Mesenchymal stem cell (in vitro differentiated cells and primary cell): Measurements from ENCODE around the gene CACNA2D2.

Experiments used
- DNase-seq: peaks from one replicate; pipeline ENCODE4 v3.0.0-alpha.2; 2013
- H2AFZ ChIP-seq: one replicate; pipeline ENCODE4 v1.6.1; 2013; ENCODE audit warnings: low read depth, mild to moderate bottlenecking, control low read depth, inconsistent platforms, low read length, moderate library complexity
- H2AK5ac ChIP-seq: 2 replicates; pipeline ENCODE4 v1.6.1; 2013; ENCODE audit warnings: low read length, moderate library complexity, mild to moderate bottlenecking, inconsistent platforms; ENCODE audit not compliant: severe bottlenecking
- H2BK120ac ChIP-seq: one replicate; pipeline ENCODE4 v1.6.1; 2013; ENCODE audit warnings: low read depth, mild to moderate bottlenecking, inconsistent platforms, low read length, moderate library complexity
- H2BK12ac ChIP-seq, 2 experiments: one replicate each; pipeline ENCODE4 v1.6.1; 2013; ENCODE audit warnings: inconsistent platforms in 2 of 2, low read length in 2 of 2, mild to moderate bottlenecking in 2 of 2, moderate library complexity in 2 of 2, control low read depth in 1 of 2
- H2BK15ac ChIP-seq: one replicate; pipeline ENCODE4 v1.6.1; 2013; ENCODE audit warnings: mild to moderate bottlenecking, low read depth, inconsistent platforms; ENCODE audit not compliant: poor library complexity, severe bottlenecking
- H2BK5ac ChIP-seq: 2 replicates; pipeline ENCODE4 v1.6.1; 2013; ENCODE audit warnings: low read depth, mild to moderate bottlenecking, low read length, control low read depth, inconsistent platforms; ENCODE audit not compliant: poor library complexity, severe bottlenecking
- H3K14ac ChIP-seq, 2 experiments: one replicate each; pipeline ENCODE4 v1.6.1; 2013; ENCODE audit warnings: inconsistent platforms in 2 of 2, low read length in 2 of 2, control low read depth in 1 of 2, mild to moderate bottlenecking in 1 of 2, moderate library complexity in 1 of 2
- H3K18ac ChIP-seq, 2 experiments: one replicate each; pipeline ENCODE4 v1.6.1; 2013; ENCODE audit warnings: inconsistent platforms in 2 of 2, low read length in 2 of 2, control low read depth in 1 of 2, low read depth in 1 of 2, mild to moderate bottlenecking in 1 of 2
- H3K23ac ChIP-seq, 2 experiments: one replicate each; pipeline ENCODE4 v1.6.1; 2013; ENCODE audit warnings: inconsistent platforms in 2 of 2, low read length in 2 of 2, mild to moderate bottlenecking in 2 of 2, moderate library complexity in 2 of 2, control low read depth in 1 of 2
- H3K27ac ChIP-seq: 2 replicates; pipeline ENCODE4 v1.5.1; 2013; ENCODE audit warnings: mild to moderate bottlenecking, moderate library complexity, low read length, control low read depth, inconsistent platforms; ENCODE audit not compliant: poor library complexity, severe bottlenecking
- H3K27me3 ChIP-seq, 2 experiments: 2 replicates each; pipeline versions ENCODE4 v1.6.1 to v1.7.0; 2013; ENCODE audit warnings: low read length in 2 of 2, mild to moderate bottlenecking in 2 of 2, moderate library complexity in 2 of 2, control low read depth in 1 of 2, inconsistent platforms in 1 of 2; ENCODE audit not compliant: control insufficient read depth in 1 of 2, insufficient read depth in 1 of 2
- H3K36me3 ChIP-seq, 2 experiments: 2 replicates each; pipeline versions ENCODE4 v1.6.1 to v1.7.0; 2013; ENCODE audit warnings: low read length in 2 of 2, control low read depth in 1 of 2, inconsistent platforms in 1 of 2, low read depth in 1 of 2, mild to moderate bottlenecking in 1 of 2; ENCODE audit not compliant: insufficient read depth in 2 of 2, control insufficient read depth in 1 of 2
- H3K4ac ChIP-seq, 2 experiments: one replicate each; pipeline ENCODE4 v1.6.1; 2013; ENCODE audit warnings: inconsistent platforms in 2 of 2, low read length in 2 of 2, mild to moderate bottlenecking in 2 of 2, moderate library complexity in 2 of 2, control low read depth in 1 of 2, low read depth in 1 of 2
- H3K4me1 ChIP-seq: 2 replicates; pipeline ENCODE4 v1.6.1; 2013; ENCODE audit warnings: low read depth, low read length, control low read depth; ENCODE audit not compliant: control insufficient read depth, insufficient read depth
- H3K4me2 ChIP-seq: 2 replicates; pipeline ENCODE4 v1.6.1; 2013; ENCODE audit warnings: low read length, mild to moderate bottlenecking, inconsistent platforms; ENCODE audit not compliant: poor library complexity, severe bottlenecking
- H3K4me3 ChIP-seq, 2 experiments: 2 replicates each; pipeline versions ENCODE4 v1.5.1 to v1.7.0; 2013; ENCODE audit warnings: low read length in 2 of 2, mild to moderate bottlenecking in 2 of 2, control low read depth in 1 of 2, low read depth in 1 of 2; ENCODE audit not compliant: insufficient read depth in 1 of 2
- H3K79me1 ChIP-seq: replicated peaks from 2 replicates; pipeline ENCODE4 v1.6.1; 2013; ENCODE audit warnings: mild to moderate bottlenecking, control low read depth, low read length, inconsistent platforms; ENCODE audit not compliant: poor library complexity, severe bottlenecking
- H3K9ac ChIP-seq: 2 replicates; pipeline ENCODE4 v1.7.0; 2013; ENCODE audit warnings: mild to moderate bottlenecking, low read length, moderate library complexity
- H3K9me3 ChIP-seq: 2 replicates; pipeline ENCODE4 v1.7.0; 2013; ENCODE audit warnings: mild to moderate bottlenecking, low read length; ENCODE audit not compliant: control insufficient read depth
- H4K8ac ChIP-seq: one replicate; pipeline ENCODE4 v1.6.1; 2013; ENCODE audit warnings: inconsistent platforms, mild to moderate bottlenecking, low read length, moderate library complexity
- H4K91ac ChIP-seq: one replicate; pipeline ENCODE4 v1.6.1; 2013; ENCODE audit warnings: mild to moderate bottlenecking, low read length, inconsistent platforms
- WGBS: methylation state at CpG from one replicate; pipeline ENCODE4 v1.1.7; 2013; ENCODE audit warnings: mixed read lengths; 5-methylcytosine and 5-hydroxymethylcytosine counted together

The CACNA2D2 gene

GRCh38 chr3:50509715-50510114, 6.3 kb upstream of the CACNA2D2 start:
- DNase-seq, result no peak
- Histone ChIP-seq H2BK5ac (no peak overlapping the region), H2AFZ (no peak overlapping the region), H4K91ac (no peak overlapping the region), H2BK15ac (no peak overlapping the region), H3K18ac (no peak overlapping the region), H2AK5ac (no peak overlapping the region), H2BK12ac (no peak overlapping the region), H3K79me1 (no peaks in the 10 kb centered on the region), H3K9me3 (no peaks in the 10 kb centered on the region), H3K23ac (no peak overlapping the region), H3K4me2 (no peak overlapping the region), H2BK120ac (no peak overlapping the region), H3K9ac (no peak overlapping the region), H3K4me1 (no peaks in the 10 kb centered on the region), H3K4me3 (no peak overlapping the region), H3K36me3 (no peaks in the 10 kb centered on the region), H4K8ac (no peak overlapping the region), H3K27me3 (peaks cover 89 to 91% of the 10 kb centered on the region in 2 experiments), H3K27ac (no peak overlapping the region), H3K4ac (no peak overlapping the region), H3K14ac (no peak overlapping the region)
- 48% methylated on average over 5 of the region's 5 CpGs for WGBS

GRCh38 chr3:50508821-50509220, 5.4 kb upstream of the CACNA2D2 start:
- Histone ChIP-seq H3K9me3 (no peaks in the 10 kb centered on the region), H3K14ac (no peak overlapping the region), H2BK12ac (no peak overlapping the region), H3K4ac (no peak overlapping the region), H3K36me3 (no peaks in the 10 kb centered on the region), H3K27me3 (peaks cover 89 to 92% of the 10 kb centered on the region in 2 experiments), H3K4me3 (no peak overlapping the region), H2AFZ (no peak overlapping the region), H3K18ac (no peak overlapping the region), H3K4me2 (no peak overlapping the region), H2BK5ac (no peak overlapping the region), H3K9ac (no peak overlapping the region), H4K91ac (no peak overlapping the region), H3K79me1 (no peaks in the 10 kb centered on the region), H3K23ac (peak overlapping the region in 1 of 2 experiments; percentile 9), H2AK5ac (no peak overlapping the region), H2BK15ac (no peak overlapping the region), H3K27ac (no peak overlapping the region), H2BK120ac (no peak overlapping the region), H3K4me1 (no peaks in the 10 kb centered on the region), H4K8ac (no peak overlapping the region)
- WGBS, result 80% methylated on average over 1 of the region's 1 CpG
- no peak for DNase-seq

GRCh38 chr3:50506169-50506568, 2.7 kb upstream of the CACNA2D2 start:
- Histone ChIP-seq H2BK5ac (no peak overlapping the region), H2BK120ac (no peak overlapping the region), H2AK5ac (no peak overlapping the region), H3K4ac (no peak overlapping the region), H3K23ac (no peak overlapping the region), H2BK15ac (no peak overlapping the region), H3K27me3 (peaks cover 83 to 86% of the 10 kb centered on the region in 2 experiments), H2AFZ (no peak overlapping the region), H3K14ac (no peak overlapping the region), H3K4me3 (no peak overlapping the region), H2BK12ac (no peak overlapping the region), H3K4me1 (peaks cover 7% of the 10 kb centered on the region), H3K9me3 (no peaks in the 10 kb centered on the region), H3K79me1 (no peaks in the 10 kb centered on the region), H3K18ac (no peak overlapping the region), H4K8ac (no peak overlapping the region), H4K91ac (no peak overlapping the region), H3K9ac (no peak overlapping the region), H3K36me3 (no peaks in the 10 kb centered on the region), H3K4me2 (no peak overlapping the region), H3K27ac (no peak overlapping the region)
- WGBS, result 79% methylated on average over 4 of the region's 4 CpGs
- DNase-seq, result no peak

- H3K9ac ChIP-seq, result no peak overlapping the region
- H3K14ac ChIP-seq, result no peak overlapping the region
- H3K4me1 ChIP-seq, result peaks cover 7% of the 10 kb centered on the region
- no peak overlapping the region for H2AK5ac ChIP-seq
- H3K23ac ChIP-seq, result no peak overlapping the region
- H2BK5ac ChIP-seq, result no peak overlapping the region
- no peak overlapping the region for H3K27ac ChIP-seq
- no peaks in the 10 kb centered on the region for H3K9me3 ChIP-seq
- no peak overlapping the region for H4K8ac ChIP-seq
- H3K4me2 ChIP-seq, result no peak overlapping the region
- H3K18ac ChIP-seq, result no peak overlapping the region
- H2BK120ac ChIP-seq, result no peak overlapping the region
- no peak overlapping the region for H4K91ac ChIP-seq
- no peak for DNase-seq
- 86% methylated on average over 2 of the region's 2 CpGs for WGBS
- peaks cover 82 to 86% of the 10 kb centered on the region in 2 experiments for H3K27me3 ChIP-seq
- H3K36me3 ChIP-seq, result no peaks in the 10 kb centered on the region
- H3K4me3 ChIP-seq, result no peak overlapping the region
- H2AFZ ChIP-seq, result no peak overlapping the region
- no peak overlapping the region for H3K4ac ChIP-seq
- no peaks in the 10 kb centered on the region for H3K79me1 ChIP-seq
- H2BK12ac ChIP-seq, result no peak overlapping the region
- no peak overlapping the region for H2BK15ac ChIP-seq
These were observed 1.2 kb upstream of the CACNA2D2 start for GRCh38 chr3:50504681-50505080.
